Ishikawa (cell line): Measurements from ENCODE around the gene SLC9B2.
A peak's percentile ranks its signal among the peaks of the same experiment; 100 is the strongest.

Source experiments
- CEBPB ChIP-seq: IDR thresholded peaks from 2 replicates; pipeline ENCODE4 v1.6.1; 2012
- CREB1 ChIP-seq: IDR thresholded peaks from 2 replicates; pipeline ENCODE4 v1.6.1; 2012; ENCODE audit warnings: low read depth
- EGR1 ChIP-seq: IDR thresholded peaks from 2 replicates; pipeline ENCODE4 v1.6.1; 2012
- EP300 ChIP-seq: IDR thresholded peaks from 2 replicates; pipeline ENCODE4 v1.6.1; 2012; ENCODE audit warnings: borderline replicate concordance
- FOXM1 ChIP-seq: IDR thresholded peaks from 2 replicates; pipeline ENCODE4 v1.6.1; 2012; ENCODE audit warnings: low read depth, borderline replicate concordance
- NFIC ChIP-seq: IDR thresholded peaks from 2 replicates; pipeline ENCODE4 v1.6.1; 2012
- RAD21 ChIP-seq: IDR thresholded peaks from 2 replicates; pipeline ENCODE4 v1.6.1; 2012; ENCODE audit warnings: low read depth
- REST ChIP-seq: IDR thresholded peaks from 2 replicates; pipeline ENCODE4 v1.6.1; 2012; ENCODE audit warnings: low read depth, mild to moderate bottlenecking
- TAF1 ChIP-seq: IDR thresholded peaks from 2 replicates; pipeline ENCODE4 v1.6.1; 2012; ENCODE audit warnings: low read depth, mild to moderate bottlenecking
- TCF12 ChIP-seq: IDR thresholded peaks from 2 replicates; pipeline ENCODE4 v1.6.1; 2012; ENCODE audit warnings: low read depth
- TEAD4 ChIP-seq: IDR thresholded peaks from 2 replicates; pipeline ENCODE4 v1.6.1; 2012
- USF1 ChIP-seq: IDR thresholded peaks from 2 replicates; pipeline ENCODE4 v1.6.1; 2012
- YY1 ChIP-seq: IDR thresholded peaks from 2 replicates; pipeline ENCODE4 v1.6.1; 2012; ENCODE audit warnings: low read depth
- ZBTB7A ChIP-seq: IDR thresholded peaks from 2 replicates; pipeline ENCODE4 v1.6.1; 2012; ENCODE audit warnings: low read depth
- TF ChIP-seq, protein P1 (sequence below): IDR thresholded peaks from 2 replicates; pipeline ENCODE4 v1.6.1; 2012

Gene SLC9B2

GRCh38 chr4:103046416-103047290 is 29.9 kb downstream of the SLC9B2 start:
- TF ChIP-seq EP300: no peak
- TF ChIP-seq RAD21: peak; percentile 58

GRCh38 chr4:103044183-103044582 is 32.4 kb downstream of the SLC9B2 start:
- no peak for TF ChIP-seq ZBTB7A
- TF ChIP-seq, protein P1, sequence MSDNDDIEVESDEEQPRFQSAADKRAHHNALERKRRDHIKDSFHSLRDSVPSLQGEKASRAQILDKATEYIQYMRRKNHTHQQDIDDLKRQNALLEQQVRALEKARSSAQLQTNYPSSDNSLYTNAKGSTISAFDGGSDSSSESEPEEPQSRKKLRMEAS: no peak

DNA sequence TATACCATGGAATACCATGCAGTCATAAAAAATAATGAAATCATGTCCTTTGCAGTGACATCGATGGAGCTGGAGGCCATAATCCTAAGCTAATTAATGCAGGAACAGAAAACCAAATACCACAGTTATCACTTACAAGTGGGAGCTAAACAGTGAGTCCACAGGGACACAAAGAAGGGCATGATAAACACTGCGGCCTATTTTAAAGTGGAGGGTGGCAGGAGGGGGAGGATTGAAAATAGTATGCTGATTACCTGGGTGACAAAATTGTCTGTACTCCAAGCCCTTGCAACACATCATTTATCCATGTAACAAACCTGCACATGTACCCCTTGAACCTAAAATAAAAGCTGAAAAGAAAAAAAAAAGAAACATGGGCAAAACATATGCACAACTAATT is 40.4 kb downstream of the SLC9B2 start:
- TF ChIP-seq TEAD4 (no peak), EP300 (no peak), YY1 (no peak), NFIC (no peak), CEBPB (no peak), RAD21 (no peak), CREB1 (no peak), TCF12 (no peak), ZBTB7A (no peak)
- TF ChIP-seq, protein P1: no peak

DNA sequence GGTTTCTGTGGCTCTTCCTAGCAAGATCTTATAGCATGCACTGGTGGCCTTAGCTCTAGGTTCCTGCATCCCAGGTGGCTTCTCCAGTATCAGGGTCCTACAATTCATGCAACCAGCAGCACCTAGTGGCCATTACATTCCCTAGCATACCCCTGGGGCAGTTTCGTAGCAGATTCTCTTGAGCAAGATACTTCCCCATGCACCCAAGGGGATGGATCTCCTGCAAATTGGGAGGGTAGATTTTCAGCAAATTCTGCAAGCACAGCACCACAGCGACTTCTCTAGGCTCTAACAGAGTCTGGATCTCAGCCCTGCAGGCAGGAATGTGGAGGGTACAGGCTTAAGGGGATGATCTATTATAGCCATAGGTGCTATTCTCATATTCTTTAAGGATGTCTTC is 44.0 kb downstream of the SLC9B2 start:
- peak; percentile 65 for TF ChIP-seq RAD21
- no peak for TF ChIP-seq CEBPB

DNA sequence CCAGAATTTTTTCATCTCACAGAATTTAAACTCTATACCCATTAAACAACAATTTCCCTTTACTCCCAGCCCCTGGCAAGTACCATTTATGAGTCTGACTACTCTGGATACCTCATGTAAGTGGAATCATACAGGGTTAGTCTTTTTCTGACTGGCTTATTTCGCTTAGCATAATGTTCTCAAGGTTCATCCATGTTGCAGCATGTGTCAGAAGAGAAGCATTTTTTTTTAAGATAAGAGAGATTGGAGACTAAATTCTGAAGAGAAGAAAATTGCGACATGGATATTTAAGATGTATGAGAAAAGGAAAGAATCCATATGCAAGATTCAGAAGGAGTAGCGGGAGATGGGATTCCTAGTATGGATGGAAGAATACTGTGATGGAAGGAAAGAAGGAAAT is 45.8 kb downstream of the SLC9B2 start:
- TF ChIP-seq EP300 (no peak), TCF12 (no peak), FOXM1 (no peak), CREB1 (no peak)

GRCh38 chr4:103029300-103029699 is 47.3 kb downstream of the SLC9B2 start:
- no peak for TF ChIP-seq FOXM1
- TF ChIP-seq TEAD4: no peak
- TF ChIP-seq TCF12: no peak
- no peak for TF ChIP-seq EP300
- no peak for TF ChIP-seq YY1
- TF ChIP-seq ZBTB7A: no peak
- TF ChIP-seq TAF1: no peak
- TF ChIP-seq NFIC: no peak
- no peak for TF ChIP-seq REST
- no peak for TF ChIP-seq EGR1
- TF ChIP-seq, protein P1: no peak
- no peak for TF ChIP-seq USF1
- no peak for TF ChIP-seq RAD21
- no peak for TF ChIP-seq CREB1

DNA sequence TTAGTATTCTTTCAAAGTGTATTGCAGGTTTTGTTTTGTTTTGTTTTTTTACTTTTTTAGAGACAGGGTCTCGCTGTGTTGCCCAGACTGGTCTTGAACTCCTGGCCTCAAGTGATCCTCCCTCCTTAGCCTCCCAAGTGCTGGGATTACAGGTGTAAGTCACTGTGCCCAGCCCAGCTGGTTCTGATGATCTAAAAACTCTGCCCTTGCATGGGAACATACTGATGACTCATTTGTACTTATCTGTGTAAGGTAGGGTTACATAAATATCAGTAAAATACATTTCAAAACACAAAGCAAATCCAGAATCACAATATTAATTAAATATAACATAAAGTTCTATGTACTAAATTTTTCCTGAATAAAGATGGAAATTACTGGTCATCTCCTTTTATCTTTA is 49.7 kb downstream of the SLC9B2 start:
- no peak for TF ChIP-seq FOXM1
- no peak for TF ChIP-seq CREB1
- TF ChIP-seq EGR1: no peak
- no peak for TF ChIP-seq USF1
- no peak for TF ChIP-seq TCF12
- TF ChIP-seq NFIC: no peak
- TF ChIP-seq CEBPB: no peak
- no peak for TF ChIP-seq TAF1
- TF ChIP-seq REST: no peak
- TF ChIP-seq RAD21: no peak
- TF ChIP-seq TEAD4: no peak
- TF ChIP-seq, protein P1: no peak
